Progenitor cell of endocrine pancreas (in vitro differentiated cells): ENCODE data around the gene CFAP90. TPM values are rescaled to one million over a fixed set of nuclear protein-coding genes. Genes with fewer than 3 reads are reported as not detected.
A peak's percentile ranks its signal among the peaks of the same experiment; 100 is the strongest.

Experiments
- DNase-seq: peaks from one replicate; pipeline ENCODE4 v3.0.0; 2021; ENCODE audit warnings: low spot score; ENCODE audit not compliant: unreplicated experiment
- H3K27ac Mint-ChIP-seq: 2 replicates; pipeline ENCODE4 v1.8.0; 2021; ENCODE audit warnings: mild to moderate bottlenecking, moderate library complexity, mixed read lengths
- H3K27me3 Mint-ChIP-seq: 2 replicates; pipeline ENCODE4 v1.8.0; 2021; ENCODE audit warnings: mixed read lengths
- H3K36me3 Mint-ChIP-seq: 2 replicates; pipeline ENCODE4 v1.8.0; 2022; ENCODE audit warnings: mixed read lengths; ENCODE audit not compliant: insufficient read depth
- H3K4me1 Mint-ChIP-seq: 2 replicates; pipeline ENCODE4 v1.8.0; 2021; ENCODE audit warnings: low read depth, mixed read lengths
- H3K4me3 Mint-ChIP-seq: 2 replicates; pipeline ENCODE4 v1.8.0; 2021; ENCODE audit warnings: low read depth, mild to moderate bottlenecking, moderate library complexity, mixed read lengths
- H3K9me3 Mint-ChIP-seq: 2 replicates; pipeline ENCODE4 v1.8.0; 2021; ENCODE audit warnings: low read depth, mixed read lengths
- total RNA-seq: library from RNA; stranded (reverse); gene quantifications from 2 replicates; pipeline ENCODE4 v1.2.1, GENCODE V29; 2021
- TF ChIP-seq, protein P1 (sequence below): fragments of 200-600 bp; sonication (generic); IDR thresholded peaks from one replicate; pipeline ENCODE4 v1.5.0; 2021; ENCODE audit warnings: antibody characterized with exemption, mild to moderate bottlenecking; ENCODE audit not compliant: unreplicated experiment

The CFAP90 gene
- total RNA-seq, 1 donor from 2014 or later = 2.1 TPM

DNA sequence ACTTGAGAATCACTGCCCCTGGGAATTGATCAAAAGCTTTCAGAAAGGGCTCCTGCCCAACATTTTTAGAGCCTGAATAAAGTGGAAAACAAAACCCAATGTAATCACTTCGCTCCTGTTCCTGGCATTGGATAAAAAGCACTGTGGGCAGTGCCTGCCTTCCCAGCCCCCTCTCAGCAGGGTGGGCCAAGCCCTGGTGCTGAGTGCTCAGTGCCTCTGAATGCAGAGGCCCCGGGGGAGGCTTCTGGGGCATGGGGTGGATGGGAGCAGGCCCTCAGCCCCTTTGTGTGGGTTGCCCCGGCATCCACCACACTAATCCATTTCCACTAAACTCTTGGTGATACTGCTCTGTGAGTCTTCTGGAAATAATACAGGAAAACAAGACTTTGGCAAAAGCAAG is 55.6 kb downstream of the CFAP90 start:
- Mint-ChIP-seq H3K4me1 (peaks cover 9% of the 10 kb centered on the region), H3K4me3 (no peak overlapping the region), H3K27ac (no peak overlapping the region), H3K27me3 (peaks cover 17% of the 10 kb centered on the region), H3K9me3 (no peaks in the 10 kb centered on the region), H3K36me3 (no peaks in the 10 kb centered on the region)
- no peak for DNase-seq
- TF ChIP-seq, protein P1, sequence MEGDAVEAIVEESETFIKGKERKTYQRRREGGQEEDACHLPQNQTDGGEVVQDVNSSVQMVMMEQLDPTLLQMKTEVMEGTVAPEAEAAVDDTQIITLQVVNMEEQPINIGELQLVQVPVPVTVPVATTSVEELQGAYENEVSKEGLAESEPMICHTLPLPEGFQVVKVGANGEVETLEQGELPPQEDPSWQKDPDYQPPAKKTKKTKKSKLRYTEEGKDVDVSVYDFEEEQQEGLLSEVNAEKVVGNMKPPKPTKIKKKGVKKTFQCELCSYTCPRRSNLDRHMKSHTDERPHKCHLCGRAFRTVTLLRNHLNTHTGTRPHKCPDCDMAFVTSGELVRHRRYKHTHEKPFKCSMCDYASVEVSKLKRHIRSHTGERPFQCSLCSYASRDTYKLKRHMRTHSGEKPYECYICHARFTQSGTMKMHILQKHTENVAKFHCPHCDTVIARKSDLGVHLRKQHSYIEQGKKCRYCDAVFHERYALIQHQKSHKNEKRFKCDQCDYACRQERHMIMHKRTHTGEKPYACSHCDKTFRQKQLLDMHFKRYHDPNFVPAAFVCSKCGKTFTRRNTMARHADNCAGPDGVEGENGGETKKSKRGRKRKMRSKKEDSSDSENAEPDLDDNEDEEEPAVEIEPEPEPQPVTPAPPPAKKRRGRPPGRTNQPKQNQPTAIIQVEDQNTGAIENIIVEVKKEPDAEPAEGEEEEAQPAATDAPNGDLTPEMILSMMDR = no peak

DNA sequence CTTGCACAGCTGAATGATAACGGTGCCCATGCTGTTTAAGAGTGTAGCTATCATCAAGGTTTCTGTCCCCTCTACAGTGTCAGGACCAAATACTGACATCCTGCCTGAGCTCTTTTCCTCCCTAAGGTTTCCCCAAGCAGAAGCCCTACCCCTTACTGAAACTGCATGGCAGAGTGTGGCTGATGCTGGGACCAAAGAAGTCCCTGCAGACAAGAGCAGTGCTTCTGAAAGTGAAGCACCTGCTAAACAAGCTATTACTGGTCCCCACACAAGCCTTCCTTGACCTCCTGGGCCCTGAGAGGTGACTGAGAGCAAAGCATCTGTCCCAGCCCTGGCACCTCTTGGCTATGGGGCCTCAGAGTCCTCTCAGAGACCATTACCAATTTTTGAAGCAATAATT is 56.1 kb downstream of the CFAP90 start:
- Mint-ChIP-seq H3K9me3 (no peaks in the 10 kb centered on the region), H3K27me3 (peaks cover 17% of the 10 kb centered on the region), H3K36me3 (no peaks in the 10 kb centered on the region), H3K4me3 (no peak overlapping the region), H3K4me1 (peaks cover 9% of the 10 kb centered on the region), H3K27ac (peak overlapping the region; percentile 6)
- DNase-seq = no peak
- TF ChIP-seq, protein P1 = no peak

DNA sequence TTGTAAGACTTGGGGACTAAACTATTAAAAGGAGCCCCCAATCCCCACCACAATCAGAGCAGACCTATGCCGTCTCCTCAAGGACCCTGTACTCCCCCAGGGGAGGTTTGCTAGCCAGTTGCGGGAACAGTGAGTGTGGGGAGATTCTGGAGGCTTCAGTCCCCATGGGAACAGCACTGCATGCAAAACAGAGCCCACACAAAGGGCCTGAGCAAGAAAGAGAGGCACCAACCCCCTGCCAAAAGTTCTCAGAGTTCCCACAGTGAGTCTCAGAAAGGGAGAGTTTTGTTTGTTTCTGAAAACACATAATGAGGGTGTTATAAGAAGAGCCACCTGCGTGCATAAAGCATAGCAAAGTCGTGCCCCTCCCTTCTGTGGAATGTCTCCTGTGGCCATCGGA is 56.6 kb downstream of the CFAP90 start:
- Mint-ChIP-seq H3K27me3 (peaks cover 17% of the 10 kb centered on the region), H3K27ac (no peak overlapping the region), H3K9me3 (no peaks in the 10 kb centered on the region), H3K4me1 (peaks cover 9% of the 10 kb centered on the region), H3K36me3 (no peaks in the 10 kb centered on the region), H3K4me3 (no peak overlapping the region)
- DNase-seq = no peak
- TF ChIP-seq, protein P1 = no peak

DNA sequence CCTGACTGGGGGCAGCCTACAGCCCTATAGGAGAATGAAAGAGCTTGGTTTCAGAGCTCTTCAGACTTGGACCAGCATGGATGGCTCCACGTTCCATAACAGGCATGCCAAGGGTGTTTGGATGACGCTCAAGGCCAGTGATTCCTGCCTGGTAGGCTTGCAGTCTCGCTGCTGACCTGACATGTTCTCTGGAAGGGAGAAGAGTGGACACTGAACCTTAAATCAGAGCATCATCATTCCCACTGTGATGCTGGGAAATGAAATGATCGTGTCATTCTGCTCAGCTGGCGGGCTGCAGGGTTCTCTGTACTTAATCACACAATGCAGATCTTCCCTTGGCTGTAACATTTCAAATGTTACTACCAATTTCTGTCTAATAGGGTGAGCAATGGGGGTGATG is 57.0 kb downstream of the CFAP90 start:
- Mint-ChIP-seq H3K4me3 (no peak overlapping the region), H3K27me3 (peaks cover 17% of the 10 kb centered on the region), H3K9me3 (no peaks in the 10 kb centered on the region), H3K27ac (no peak overlapping the region), H3K4me1 (peaks cover 9% of the 10 kb centered on the region), H3K36me3 (no peaks in the 10 kb centered on the region)
- TF ChIP-seq, protein P1 = no peak
- no peak for DNase-seq

DNA sequence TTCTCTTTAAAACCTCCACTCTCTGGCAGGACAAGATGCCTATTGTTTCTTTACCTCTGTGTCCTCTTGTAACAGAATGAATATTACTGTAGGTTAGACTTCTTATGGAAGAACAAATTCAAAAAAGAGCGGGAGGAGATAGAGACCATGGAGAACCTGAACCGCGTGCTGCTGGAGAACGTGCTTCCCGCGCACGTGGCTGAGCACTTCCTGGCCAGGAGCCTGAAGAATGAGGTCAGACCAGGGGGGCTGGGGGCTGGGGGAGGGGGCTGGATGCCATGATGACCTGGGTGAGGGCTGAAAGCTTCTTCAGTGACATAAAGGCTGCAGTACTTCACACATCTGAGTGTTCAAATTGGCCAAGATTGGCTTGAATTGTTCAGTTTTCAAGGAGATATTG is 61.4 kb downstream of the CFAP90 start:
- Mint-ChIP-seq H3K4me1 (peaks cover 5% of the 10 kb centered on the region), H3K27ac (no peak overlapping the region), H3K4me3 (no peak overlapping the region), H3K27me3 (peaks cover 10% of the 10 kb centered on the region), H3K9me3 (no peaks in the 10 kb centered on the region), H3K36me3 (no peaks in the 10 kb centered on the region)
- TF ChIP-seq, protein P1 = no peak
- DNase-seq = no peak
